Stomach (tissue), 4 donors: ENCODE measurements around the gene DHX8.

ENCODE experiments used
- EP300 ChIP-seq: sonication (generic); formaldehyde crosslinking; IDR thresholded peaks from one replicate; pipeline ENCODE4 v1.6.1; 2017; ENCODE audit warnings: antibody characterized with exemption
- POLR2A ChIP-seq, 4 donors: fragments of 450-650 bp; IDR thresholded peaks; one replicate each; pipeline ENCODE4 v1.6.1; 2016; ENCODE audit warnings: antibody characterized with exemption in 4 of 4, control low read depth in 2 of 4, mild to moderate bottlenecking in 1 of 4, moderate library complexity in 1 of 4
- POLR2AphosphoS5 ChIP-seq, 3 donors: sonication (generic); formaldehyde crosslinking; IDR thresholded peaks; one replicate each; pipeline ENCODE4 v1.6.1; 2016; ENCODE audit warnings: antibody characterized with exemption in 3 of 3
- TF ChIP-seq, protein P1 (sequence below), 7 experiments: fragments of 450-650 bp in 4 of 7; fragments of 200-600 bp in 3 of 7; sonication (generic) in 3 of 7; IDR thresholded peaks; one replicate each; pipeline ENCODE4 v1.5.1; 2016 to 2019; ENCODE audit warnings: antibody characterized with exemption in 7 of 7, control low read depth in 2 of 7, mild to moderate bottlenecking in 1 of 7

DNA sequence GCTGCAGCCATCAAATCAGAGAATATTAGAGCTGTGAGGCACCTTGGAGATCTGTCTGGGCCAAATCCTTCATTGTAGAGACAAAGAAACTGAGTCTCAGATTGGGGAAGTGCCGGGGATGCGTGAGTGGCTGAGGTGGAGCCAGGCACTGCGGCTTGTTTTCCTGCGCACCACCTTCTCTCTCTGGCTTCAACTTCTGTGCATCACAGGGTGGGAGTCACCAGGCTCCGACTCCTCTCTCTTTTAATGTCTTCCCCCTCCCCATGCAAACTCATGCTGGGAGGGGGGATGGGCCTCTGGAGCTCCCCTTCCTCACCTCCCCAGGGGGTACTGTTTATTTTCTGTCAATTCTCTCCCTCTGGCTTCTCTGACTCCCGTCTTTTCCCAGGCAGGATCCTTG lies 71.1 kb downstream of the DHX8 start:
- TF ChIP-seq EP300 (no peak), POLR2AphosphoS5 (IDR thresholded peaks at IDR 0.05) (no peak), POLR2A (IDR thresholded peaks at IDR 0.05) (no peak)
- TF ChIP-seq, protein P1, sequence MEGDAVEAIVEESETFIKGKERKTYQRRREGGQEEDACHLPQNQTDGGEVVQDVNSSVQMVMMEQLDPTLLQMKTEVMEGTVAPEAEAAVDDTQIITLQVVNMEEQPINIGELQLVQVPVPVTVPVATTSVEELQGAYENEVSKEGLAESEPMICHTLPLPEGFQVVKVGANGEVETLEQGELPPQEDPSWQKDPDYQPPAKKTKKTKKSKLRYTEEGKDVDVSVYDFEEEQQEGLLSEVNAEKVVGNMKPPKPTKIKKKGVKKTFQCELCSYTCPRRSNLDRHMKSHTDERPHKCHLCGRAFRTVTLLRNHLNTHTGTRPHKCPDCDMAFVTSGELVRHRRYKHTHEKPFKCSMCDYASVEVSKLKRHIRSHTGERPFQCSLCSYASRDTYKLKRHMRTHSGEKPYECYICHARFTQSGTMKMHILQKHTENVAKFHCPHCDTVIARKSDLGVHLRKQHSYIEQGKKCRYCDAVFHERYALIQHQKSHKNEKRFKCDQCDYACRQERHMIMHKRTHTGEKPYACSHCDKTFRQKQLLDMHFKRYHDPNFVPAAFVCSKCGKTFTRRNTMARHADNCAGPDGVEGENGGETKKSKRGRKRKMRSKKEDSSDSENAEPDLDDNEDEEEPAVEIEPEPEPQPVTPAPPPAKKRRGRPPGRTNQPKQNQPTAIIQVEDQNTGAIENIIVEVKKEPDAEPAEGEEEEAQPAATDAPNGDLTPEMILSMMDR (IDR thresholded peaks at IDR 0.05), result no peak
